Endothelial cell of umbilical vein (primary cell): ENCODE measurements around the gene DCX. TPM values are rescaled to one million over a fixed set of nuclear protein-coding genes. Genes with fewer than 3 reads are reported as not detected.

Source experiments
- BruUV-seq: library from RNA; stranded (reverse); fragments of 400-500 nt; replicated peaks from 2 replicates; lab custom pipeline; 2021; lab: Mats Ljungman, UMichigan
- CTCF ChIA-PET: fragments of 300-600, 350-600 bp; sonication (Branson Sonifier 250); formaldehyde crosslinking; loops from one replicate; lab custom pipeline; 2021; ENCODE audit warnings: antibody characterized with exemption, inconsistent platforms; lab: Charles Lee
- POLR2A ChIA-PET: fragments of 300-600, 350-600 bp; sonication (Branson Sonifier 250); formaldehyde crosslinking; loops from one replicate; lab custom pipeline; 2021; ENCODE audit warnings: antibody characterized with exemption, inconsistent platforms; lab: Charles Lee
- DNase-seq: peaks from one replicate; pipeline ENCODE4 v3.0.0-alpha.2; 2011; ENCODE audit warnings: low read depth, low spot score
- FAIRE-seq: peaks from 2 replicates; lab custom pipeline; 2011; peaks lifted over from hg19 to GRCh38; lab: Jason Lieb, UNC
- H2AFZ ChIP-seq: 2 replicates; pipeline ENCODE4 v1.6.0; 2012; ENCODE audit warnings: low read depth, low read length, control low read depth, inconsistent platforms
- H3K27ac ChIP-seq: 2 replicates; pipeline ENCODE4 v1.5.1; 2011; ENCODE audit warnings: low read depth, mild to moderate bottlenecking, control low read depth, low read length, moderate library complexity; ENCODE audit not compliant: insufficient read depth
- H3K27me3 ChIP-seq, 2 experiments: 2 replicates each; pipeline versions ENCODE4 v1.6.0 to v1.6.1; 2011; ENCODE audit warnings: low read length in 2 of 2, mixed read lengths in 1 of 2; ENCODE audit not compliant: control insufficient read depth in 2 of 2, insufficient read depth in 2 of 2
- H3K36me3 ChIP-seq, 2 experiments: 2 replicates in 1 of 2; 3 replicates in 1 of 2; pipeline ENCODE4 v1.5.1; 2011; ENCODE audit warnings: low read length in 2 of 2, mild to moderate bottlenecking in 1 of 2, moderate library complexity in 1 of 2; ENCODE audit not compliant: control insufficient read depth in 2 of 2, insufficient read depth in 2 of 2; ENCODE audit errors: extremely low read depth in 1 of 2
- H3K4me1 ChIP-seq: 3 replicates; pipeline ENCODE4 v1.5.1; 2011; ENCODE audit warnings: mild to moderate bottlenecking, low read length; ENCODE audit not compliant: control insufficient read depth, insufficient read depth; ENCODE audit errors: extremely low read depth
- H3K4me2 ChIP-seq: 2 replicates; pipeline ENCODE4 v1.6.1; 2011; ENCODE audit warnings: low read length, control low read depth, mixed read lengths; ENCODE audit not compliant: insufficient read depth
- H3K4me3 ChIP-seq, 3 experiments: fragments of 200-600 bp in 1 of 3; sonication (generic), shearing (Covaris generic) in 1 of 3; replicated peaks in 1 of 3; 2 replicates each; pipeline ENCODE4 v1.5.1; 2011 to 2016; ENCODE audit warnings: control low read depth in 3 of 3, low read length in 3 of 3, mild to moderate bottlenecking in 2 of 3, inconsistent platforms in 1 of 3, low read depth in 1 of 3, moderate library complexity in 1 of 3; ENCODE audit not compliant: insufficient read depth in 1 of 3
- H3K79me2 ChIP-seq: 2 replicates; pipeline ENCODE4 v1.6.0; 2012; ENCODE audit warnings: low read length, inconsistent platforms; ENCODE audit not compliant: control insufficient read depth, insufficient read depth
- H3K9ac ChIP-seq: replicated peaks from 2 replicates; pipeline ENCODE3; 2011; ENCODE audit warnings: low read length, control low read depth; ENCODE audit not compliant: insufficient read depth; ENCODE audit errors: extremely low read depth
- H3K9me1 ChIP-seq: replicated peaks from 3 replicates; pipeline ENCODE4 v1.6.0; 2011; ENCODE audit warnings: mild to moderate bottlenecking, low read length; ENCODE audit not compliant: control insufficient read depth, insufficient read depth; ENCODE audit errors: extremely low read depth
- H3K9me3 ChIP-seq: replicated peaks from 2 replicates; pipeline ENCODE4 v1.5.1; 2012; ENCODE audit warnings: low read length, inconsistent platforms; ENCODE audit not compliant: control insufficient read depth, insufficient read depth
- H4K20me1 ChIP-seq: replicated peaks from 2 replicates; pipeline ENCODE3; 2011; ENCODE audit warnings: mild to moderate bottlenecking, low read length; ENCODE audit not compliant: control insufficient read depth, insufficient read depth; ENCODE audit errors: extremely low read depth
- CTCF ChIP-seq, 2 donors: IDR thresholded peaks; 1 replicate in 1 of 2; 2 replicates in 1 of 2; pipeline ENCODE4 v1.5.1; 2011; ENCODE audit warnings: low read length in 2 of 2, mild to moderate bottlenecking in 2 of 2, moderate library complexity in 2 of 2, control low read depth in 1 of 2, inconsistent platforms in 1 of 2, low read depth in 1 of 2; ENCODE audit not compliant: insufficient read depth in 1 of 2; ENCODE audit errors: extremely low read depth in 1 of 2
- EZH2 ChIP-seq: IDR thresholded peaks from 2 replicates; pipeline ENCODE4 v1.6.1; 2012; ENCODE audit warnings: borderline replicate concordance, low read depth, mild to moderate bottlenecking, moderate library complexity, low read length, inconsistent platforms; ENCODE audit not compliant: severe bottlenecking
- FOS ChIP-seq: IDR thresholded peaks from 2 replicates; pipeline ENCODE4 v1.6.1; 2011; ENCODE audit warnings: mild to moderate bottlenecking, low read length, moderate library complexity, borderline replicate concordance; ENCODE audit not compliant: insufficient read depth
- GATA2 ChIP-seq: IDR thresholded peaks from 2 replicates; pipeline ENCODE4 v1.7.0; 2011; ENCODE audit warnings: low read depth, mild to moderate bottlenecking, moderate library complexity, mixed read lengths, low read length; ENCODE audit not compliant: insufficient read length, insufficient read depth
- JUN ChIP-seq: IDR thresholded peaks from 2 replicates; pipeline ENCODE4 v1.6.1; 2011; ENCODE audit warnings: borderline replicate concordance, low read depth; ENCODE audit not compliant: insufficient read length, insufficient read depth
- MYC ChIP-seq: IDR thresholded peaks from one replicate; pipeline ENCODE4 v1.6.1; 2011; ENCODE audit warnings: mild to moderate bottlenecking, low read depth, low read length
- POLR2A ChIP-seq: IDR thresholded peaks from 2 replicates; pipeline ENCODE4 v1.6.1; 2012; ENCODE audit warnings: low read depth, mild to moderate bottlenecking, control low read depth, low read length
- POLR2AphosphoS5 ChIP-seq: IDR thresholded peaks from 2 replicates; pipeline ENCODE4 v1.6.1; 2012; ENCODE audit warnings: low read depth, mild to moderate bottlenecking, control low read depth, low read length, moderate library complexity; ENCODE audit not compliant: insufficient read depth
- dilution Hi-C: fragments of 300-500 bp; cut with MboI; formaldehyde crosslinking; loops from one replicate; pipeline ENCODE4 v1.15.0; 2019; ENCODE audit warnings: low sequenced_read_pairs; ENCODE audit not compliant: extremely low pct_ligation_motif_present
- intact Hi-C: fragments of 100-400 bp; cut with micrococcal nuclease; formaldehyde crosslinking; loops from one replicate; pipeline ENCODE4 v1.10.0; 2022
- polyA plus RNA-seq, 4 experiments: library from polyadenylated mRNA; depleted of rRNA in 3 of 4; stranded (reverse) in 3 of 4; unstranded in 1 of 4; fragments of >200 nt; gene quantifications; 2 replicates each; pipeline versions ENCODE4 v1.2.1 to v1.2.3, GENCODE V29; 2011 to 2012; ENCODE audit warnings: missing spikeins in 1 of 4
- total RNA-seq: library from RNA; stranded (reverse); gene quantifications from 2 replicates; pipeline ENCODE4 v1.2.3, GENCODE V29; 2021
- TF ChIP-seq, protein P1 (sequence below): IDR thresholded peaks from 2 replicates; pipeline ENCODE4 v1.6.1; 2011; ENCODE audit not compliant: insufficient read depth, insufficient read length

DCX gene
- total and polyA plus RNA-seq, 2 donors (not counting 3 experiments of a cell fraction or from before 2014, with no cell fraction given) = not detected

- no peaks in the 10 kb centered on the region for H3K9me3 ChIP-seq
- H3K79me2 ChIP-seq = no peaks in the 10 kb centered on the region
- H3K27me3 ChIP-seq = no peaks in the 10 kb centered on the region
- DNase-seq = no peak
- H3K4me3 ChIP-seq = no peak overlapping the region
- ChIA-PET CTCF (no interaction called here), POLR2A (no interaction called here)
- no peaks in the 10 kb centered on the region for H3K36me3 ChIP-seq
- no peak overlapping the region for H3K27ac ChIP-seq
- H4K20me1 ChIP-seq = no peaks in the 10 kb centered on the region
- dilution Hi-C loops = no loop called here
- no peak overlapping the region for H2AFZ ChIP-seq
- intact Hi-C loops = no loop called here
- H3K9ac ChIP-seq = no peak overlapping the region
- H3K4me2 ChIP-seq = no peak overlapping the region
- no peak for TF ChIP-seq POLR2A
- no peak for TF ChIP-seq GATA2
- TF ChIP-seq JUN = no peak
- TF ChIP-seq POLR2AphosphoS5 = no peak
- no peak for TF ChIP-seq MYC
- no peak for TF ChIP-seq FOS
- TF ChIP-seq, protein P1, sequence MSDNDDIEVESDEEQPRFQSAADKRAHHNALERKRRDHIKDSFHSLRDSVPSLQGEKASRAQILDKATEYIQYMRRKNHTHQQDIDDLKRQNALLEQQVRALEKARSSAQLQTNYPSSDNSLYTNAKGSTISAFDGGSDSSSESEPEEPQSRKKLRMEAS = no peak
- TF ChIP-seq EZH2 = no peak
- no peak for TF ChIP-seq CTCF (IDR thresholded peaks at IDR 0.05; ENCODE audit: extremely low read depth in 1 of 2, insufficient read depth in 1 of 2, low read depth in 1 of 2, low read length in 2 of 2)
- no peaks in the 10 kb centered on the region for H3K4me1 ChIP-seq
- FAIRE-seq = no peak
- BruUV-seq = no TSS peak
- no peaks in the 10 kb centered on the region for H3K9me1 ChIP-seq
These were observed 156.9 kb downstream of the DCX start for GRCh38 chrX:111254896-111255693.
